Measurements from ENCODE around the gene IGF1R. TPM values are rescaled to one million over a fixed set of nuclear protein-coding genes. Genes with fewer than 3 reads are reported as not detected.

Gene IGF1R
- total and polyA plus RNA-seq, 4 donors, result 17.6 to 34.8 (median 21.0) TPM

DNA sequence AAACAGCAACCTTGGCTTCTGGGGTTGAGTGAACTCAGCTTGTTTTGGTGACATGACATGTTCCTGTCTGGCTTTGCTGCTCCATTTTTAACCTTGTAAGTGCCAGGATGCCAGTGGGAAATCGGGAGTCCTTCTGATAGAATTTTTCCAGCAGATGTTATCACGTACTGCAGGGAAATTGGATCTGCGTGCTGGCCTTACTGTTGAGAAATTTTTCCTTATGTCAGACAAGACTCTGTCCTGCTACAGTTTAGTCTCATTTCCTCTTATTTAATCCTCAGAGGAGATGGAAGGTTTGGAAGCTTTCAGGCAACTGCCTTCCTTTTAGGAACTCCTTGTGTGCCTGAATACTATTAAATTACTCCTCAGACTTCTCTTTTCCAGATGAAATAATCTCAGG, 278.7 kb downstream of the IGF1R start:
- H3K9me3 ChIP-seq (ENCODE audit: control insufficient read depth, insufficient read depth, low read length), result no peaks in the 10 kb centered on the region
- H3K4me1 ChIP-seq (ENCODE audit: control insufficient read depth, insufficient read depth, low read length), result peaks cover 17% of the 10 kb centered on the region
- 71% methylated on average over 1 of the region's 3 CpGs for WGBS (ENCODE audit: insufficient coverage)
- H3K27me3 ChIP-seq (ENCODE audit: control insufficient read depth, insufficient read depth, low read length), result no peaks in the 10 kb centered on the region
- H3K4me3 ChIP-seq (ENCODE audit: low read depth, low read length), result no peak overlapping the region
- no peak overlapping the region for H3K27ac ChIP-seq (ENCODE audit: low read depth, low read length)
- peaks cover 30% of the 10 kb centered on the region for H3K36me3 ChIP-seq (ENCODE audit: control insufficient read depth, insufficient read depth, low read length)
- no peak for DNase-seq (ENCODE audit: low read depth in 4 of 6, low spot score in 6 of 6)

DNA sequence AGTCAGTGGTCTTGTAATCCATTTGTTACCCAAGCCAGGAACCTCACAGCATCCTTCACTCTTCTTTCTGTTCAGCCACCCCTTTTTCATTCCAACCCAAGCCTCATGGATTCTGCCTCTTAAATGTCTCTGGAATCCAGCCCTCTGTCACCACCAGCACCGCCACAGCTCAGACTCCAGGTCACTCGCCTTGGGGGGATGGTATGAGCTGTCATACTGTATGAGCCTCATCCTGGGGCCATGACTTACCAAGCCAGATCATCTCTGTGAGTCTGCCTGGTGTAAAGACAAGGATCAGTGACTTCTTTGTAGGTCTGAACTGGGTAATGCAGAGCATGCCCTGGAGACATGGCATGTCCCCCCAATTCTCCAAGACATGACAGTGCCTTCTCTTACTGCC, 279.7 kb downstream of the IGF1R start:
- WGBS (ENCODE audit: insufficient coverage), result no CpG with 5 or more reads among the region's 2 CpGs
- H3K36me3 ChIP-seq (ENCODE audit: control insufficient read depth, insufficient read depth, low read length), result peaks cover 23% of the 10 kb centered on the region
- no peak for DNase-seq (ENCODE audit: low read depth in 4 of 6, low spot score in 6 of 6)

DNA sequence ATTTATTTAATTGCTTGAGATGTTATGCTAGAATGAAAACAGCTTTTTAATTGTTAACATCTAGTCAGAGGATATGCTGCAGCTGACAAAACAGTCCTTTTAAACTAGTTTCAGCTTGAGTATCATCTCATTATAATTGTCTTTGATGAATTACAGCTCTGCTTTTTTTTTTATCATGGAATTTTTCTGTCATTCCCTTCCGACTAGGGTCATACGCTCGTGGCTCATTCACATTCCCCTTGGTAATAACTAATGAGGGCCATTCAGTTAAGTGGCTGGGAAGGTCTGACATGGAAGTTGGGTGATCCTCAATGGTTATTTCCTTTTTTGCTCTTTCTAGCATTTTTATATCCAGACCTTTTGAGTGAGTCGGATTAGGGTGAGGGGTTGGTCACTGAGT, 282.2 kb downstream of the IGF1R start:
- DNase-seq (ENCODE audit: low read depth in 4 of 6, low spot score in 6 of 6), result no peak
- H3K36me3 ChIP-seq (ENCODE audit: control insufficient read depth, insufficient read depth, low read length), result peaks cover 17% of the 10 kb centered on the region
- no peak overlapping the region for H3K4me3 ChIP-seq (ENCODE audit: low read depth, low read length)
- H3K4me1 ChIP-seq (ENCODE audit: control insufficient read depth, insufficient read depth, low read length), result no peaks in the 10 kb centered on the region
- no peaks in the 10 kb centered on the region for H3K9me3 ChIP-seq (ENCODE audit: control insufficient read depth, insufficient read depth, low read length)
- H3K27me3 ChIP-seq (ENCODE audit: control insufficient read depth, insufficient read depth, low read length), result no peaks in the 10 kb centered on the region
- WGBS (ENCODE audit: insufficient coverage), result no CpG with 5 or more reads among the region's 4 CpGs
- H3K27ac ChIP-seq (ENCODE audit: low read depth, low read length), result no peak overlapping the region

More for the DNA sequence above, 279.7 kb downstream of the IGF1R start:
- H3K27ac ChIP-seq (ENCODE audit: low read depth, low read length), result no peak overlapping the region
- H3K27me3 ChIP-seq (ENCODE audit: control insufficient read depth, insufficient read depth, low read length), result no peaks in the 10 kb centered on the region
- no peaks in the 10 kb centered on the region for H3K9me3 ChIP-seq (ENCODE audit: control insufficient read depth, insufficient read depth, low read length)
- H3K4me1 ChIP-seq (ENCODE audit: control insufficient read depth, insufficient read depth, low read length), result peaks cover 8% of the 10 kb centered on the region
- no peak overlapping the region for H3K4me3 ChIP-seq (ENCODE audit: low read depth, low read length)

DNA sequence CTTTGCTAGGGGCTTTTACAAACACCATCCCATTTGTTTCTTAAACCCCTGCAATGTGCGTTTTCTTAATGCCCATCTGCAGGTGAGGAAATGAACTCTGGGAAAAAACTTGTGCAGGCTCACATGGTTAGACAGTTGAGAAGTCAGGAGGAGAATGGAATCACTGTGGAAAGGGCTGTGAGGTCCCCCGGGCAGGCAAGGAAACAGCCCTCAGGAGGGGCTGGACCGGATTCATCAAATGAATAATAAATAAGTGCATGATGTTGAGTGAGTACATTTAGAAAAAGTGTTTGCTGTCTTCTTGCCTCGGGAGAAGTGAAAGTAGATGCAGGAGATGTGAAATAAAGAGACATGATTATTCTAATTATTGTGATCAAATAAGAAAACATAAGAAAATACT, 282.7 kb downstream of the IGF1R start:
- DNase-seq (ENCODE audit: low read depth in 4 of 6, low spot score in 6 of 6), result no peak
- H3K9me3 ChIP-seq (ENCODE audit: control insufficient read depth, insufficient read depth, low read length), result no peaks in the 10 kb centered on the region
- WGBS (ENCODE audit: insufficient coverage), result 72% methylated on average over 3 of the region's 4 CpGs
- H3K27me3 ChIP-seq (ENCODE audit: control insufficient read depth, insufficient read depth, low read length), result no peaks in the 10 kb centered on the region
- H3K27ac ChIP-seq (ENCODE audit: low read depth, low read length), result no peak overlapping the region
- no peaks in the 10 kb centered on the region for H3K4me1 ChIP-seq (ENCODE audit: control insufficient read depth, insufficient read depth, low read length)
- peaks cover 18% of the 10 kb centered on the region for H3K36me3 ChIP-seq (ENCODE audit: control insufficient read depth, insufficient read depth, low read length)
- H3K4me3 ChIP-seq (ENCODE audit: low read depth, low read length), result no peak overlapping the region

DNA sequence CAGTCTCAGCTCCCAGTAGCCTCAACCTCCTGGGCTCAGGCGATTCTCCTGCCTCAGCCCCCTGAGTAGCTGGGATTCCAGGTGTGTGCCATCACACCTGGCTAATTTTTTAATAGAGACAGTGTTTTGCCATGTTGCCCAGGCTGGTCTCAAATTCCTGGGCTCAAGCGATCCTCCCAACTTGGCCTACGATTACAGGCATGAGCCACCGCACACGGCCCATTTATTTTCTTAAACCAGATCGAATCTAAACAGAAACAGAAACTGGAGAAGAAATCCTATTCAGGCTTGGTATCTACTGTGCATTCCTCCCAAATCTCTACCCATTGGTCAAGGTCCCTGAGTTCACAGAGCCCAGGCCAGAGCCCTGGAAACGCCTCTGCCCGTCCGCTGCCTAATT, 285.1 kb downstream of the IGF1R start:
- 95% methylated on average over 9 of the region's 9 CpGs for WGBS (ENCODE audit: insufficient coverage)
- Histone ChIP-seq H3K9me3 (ENCODE audit: control insufficient read depth, insufficient read depth, low read length) (no peaks in the 10 kb centered on the region), H3K27me3 (ENCODE audit: control insufficient read depth, insufficient read depth, low read length) (no peaks in the 10 kb centered on the region), H3K27ac (ENCODE audit: low read depth, low read length) (no peak overlapping the region), H3K36me3 (ENCODE audit: control insufficient read depth, insufficient read depth, low read length) (peaks cover 19% of the 10 kb centered on the region), H3K4me1 (ENCODE audit: control insufficient read depth, insufficient read depth, low read length) (no peaks in the 10 kb centered on the region), H3K4me3 (ENCODE audit: low read depth, low read length) (no peak overlapping the region)
- DNase-seq (ENCODE audit: low read depth in 4 of 6, low spot score in 6 of 6), result no peak

DNA sequence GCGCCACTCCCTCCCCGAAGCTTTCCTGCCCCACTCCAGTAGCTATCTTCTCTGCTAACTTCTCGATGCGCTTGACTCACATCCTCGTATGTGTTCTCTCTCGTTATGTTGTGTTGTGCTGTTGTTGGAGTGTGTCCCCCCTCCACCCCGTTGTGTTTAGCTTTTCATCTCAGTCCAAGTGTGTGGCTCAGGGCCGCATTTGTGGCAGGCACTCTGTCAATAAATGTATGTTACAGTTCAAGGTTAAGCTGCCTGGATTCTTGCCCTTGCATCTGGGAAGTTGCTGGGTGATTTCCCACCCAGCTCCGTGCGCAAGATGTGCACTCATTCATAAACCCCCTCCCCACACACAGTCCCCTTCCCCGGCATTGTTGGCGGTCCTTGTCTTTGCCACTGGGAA, 287.4 kb downstream of the IGF1R start:
- DNase-seq (ENCODE audit: low read depth in 4 of 6, low spot score in 6 of 6), result no peak
- H3K27ac ChIP-seq (ENCODE audit: low read depth, low read length), result no peak overlapping the region
- H3K4me1 ChIP-seq (ENCODE audit: control insufficient read depth, insufficient read depth, low read length), result no peaks in the 10 kb centered on the region
- H3K4me3 ChIP-seq (ENCODE audit: low read depth, low read length), result no peak overlapping the region
- H3K9me3 ChIP-seq (ENCODE audit: control insufficient read depth, insufficient read depth, low read length), result no peaks in the 10 kb centered on the region
- WGBS (ENCODE audit: insufficient coverage), result 37% methylated on average over 8 of the region's 12 CpGs
- no peaks in the 10 kb centered on the region for H3K27me3 ChIP-seq (ENCODE audit: control insufficient read depth, insufficient read depth, low read length)
- H3K36me3 ChIP-seq (ENCODE audit: control insufficient read depth, insufficient read depth, low read length), result peaks cover 29% of the 10 kb centered on the region

DNA sequence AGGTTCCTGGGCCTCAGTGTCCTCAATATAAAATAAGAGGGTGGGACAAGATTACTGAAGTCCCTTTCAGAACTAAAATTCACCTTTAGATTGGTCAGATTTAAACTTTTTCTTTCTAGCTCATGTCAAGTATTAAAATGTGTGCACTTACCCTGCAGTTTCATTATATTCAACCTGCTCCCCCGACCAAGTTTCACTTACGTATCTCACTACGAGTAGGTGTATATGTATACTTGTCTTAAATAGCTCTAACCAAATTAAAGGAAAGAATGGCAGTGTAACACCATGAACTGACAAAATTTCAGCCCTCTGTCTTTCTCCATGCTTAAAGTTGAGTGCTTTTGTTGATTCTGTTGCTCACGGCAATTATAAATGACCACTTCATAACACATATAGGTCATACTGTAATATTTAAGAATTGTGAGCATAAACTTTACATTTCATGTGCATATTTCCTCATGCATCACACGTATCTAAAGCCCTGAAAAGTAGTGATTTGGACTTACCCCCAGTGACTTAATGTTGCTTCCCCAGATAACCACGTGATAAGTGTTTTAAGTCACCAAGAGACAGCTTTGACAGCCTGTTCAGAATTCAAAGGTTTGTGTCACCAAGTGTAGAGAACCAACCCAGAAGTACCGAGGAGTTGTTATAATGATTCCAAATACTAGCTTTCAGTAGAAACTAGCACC, 289.2 kb downstream of the IGF1R start:
- Histone ChIP-seq H3K36me3 (ENCODE audit: control insufficient read depth, insufficient read depth, low read length) (peaks cover 34% of the 10 kb centered on the region), H3K9me3 (ENCODE audit: control insufficient read depth, insufficient read depth, low read length) (no peaks in the 10 kb centered on the region), H3K4me3 (ENCODE audit: low read depth, low read length) (no peak overlapping the region), H3K27ac (ENCODE audit: low read depth, low read length) (no peak overlapping the region), H3K4me1 (ENCODE audit: control insufficient read depth, insufficient read depth, low read length) (no peaks in the 10 kb centered on the region), H3K27me3 (ENCODE audit: control insufficient read depth, insufficient read depth, low read length) (no peaks in the 10 kb centered on the region)
- no peak for DNase-seq (ENCODE audit: low read depth in 4 of 6, low spot score in 6 of 6)
- WGBS (ENCODE audit: insufficient coverage), result 93% methylated on average over 2 of the region's 7 CpGs

DNA sequence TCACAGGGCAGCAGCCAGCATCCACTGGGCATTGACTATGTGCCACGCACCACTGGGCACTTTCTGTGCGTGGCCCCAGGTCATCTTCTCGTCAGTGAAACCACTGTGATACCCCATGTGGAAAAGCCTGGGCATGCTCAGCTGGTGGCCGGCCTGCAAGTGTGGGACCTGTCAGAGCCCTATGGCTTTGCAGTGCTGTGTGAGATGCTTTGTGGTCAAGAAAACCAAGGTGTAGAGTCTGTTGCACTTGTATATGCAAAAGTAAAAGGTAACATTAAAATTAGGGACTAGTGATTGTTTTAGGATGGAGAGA, 289.7 kb downstream of the IGF1R start:
- H3K27ac ChIP-seq (ENCODE audit: low read depth, low read length), result no peak overlapping the region
- H3K36me3 ChIP-seq (ENCODE audit: control insufficient read depth, insufficient read depth, low read length), result peaks cover 36% of the 10 kb centered on the region
- H3K27me3 ChIP-seq (ENCODE audit: control insufficient read depth, insufficient read depth, low read length), result no peaks in the 10 kb centered on the region
- WGBS (ENCODE audit: insufficient coverage), result 81% methylated on average over 4 of the region's 4 CpGs
- H3K4me3 ChIP-seq (ENCODE audit: low read depth, low read length), result no peak overlapping the region
- no peaks in the 10 kb centered on the region for H3K9me3 ChIP-seq (ENCODE audit: control insufficient read depth, insufficient read depth, low read length)
- no peak for DNase-seq (ENCODE audit: low read depth in 4 of 6, low spot score in 6 of 6)
- peaks cover 5% of the 10 kb centered on the region for H3K4me1 ChIP-seq (ENCODE audit: control insufficient read depth, insufficient read depth, low read length)

DNA sequence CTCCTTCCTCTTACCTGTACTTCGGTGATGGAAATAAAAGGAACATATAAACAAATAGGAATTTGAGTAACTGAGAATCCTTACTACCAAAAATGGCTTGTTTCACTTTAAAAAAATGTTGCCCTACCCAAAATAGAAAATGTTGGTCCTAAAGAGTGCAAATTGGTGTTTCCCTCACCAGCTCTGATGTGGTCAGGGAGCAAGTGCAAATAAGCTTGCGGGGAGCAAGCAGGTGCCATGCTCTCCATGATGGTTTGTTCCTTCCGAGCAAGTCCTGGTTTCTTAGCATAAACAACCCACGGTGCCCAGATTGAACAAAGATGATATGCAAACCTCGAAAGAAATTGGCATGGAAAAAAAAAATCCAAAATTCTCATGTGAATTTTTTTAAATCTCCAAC, 290.5 kb downstream of the IGF1R start:
- Histone ChIP-seq H3K4me3 (ENCODE audit: low read depth, low read length) (no peak overlapping the region), H3K27ac (ENCODE audit: low read depth, low read length) (no peak overlapping the region), H3K9me3 (ENCODE audit: control insufficient read depth, insufficient read depth, low read length) (no peaks in the 10 kb centered on the region), H3K4me1 (ENCODE audit: control insufficient read depth, insufficient read depth, low read length) (peaks cover 9% of the 10 kb centered on the region), H3K36me3 (ENCODE audit: control insufficient read depth, insufficient read depth, low read length) (peaks cover 32% of the 10 kb centered on the region), H3K27me3 (ENCODE audit: control insufficient read depth, insufficient read depth, low read length) (no peaks in the 10 kb centered on the region)
- 100% methylated on average over 2 of the region's 5 CpGs for WGBS (ENCODE audit: insufficient coverage)
- DNase-seq (ENCODE audit: low read depth in 4 of 6, low spot score in 6 of 6), result no peak

DNA sequence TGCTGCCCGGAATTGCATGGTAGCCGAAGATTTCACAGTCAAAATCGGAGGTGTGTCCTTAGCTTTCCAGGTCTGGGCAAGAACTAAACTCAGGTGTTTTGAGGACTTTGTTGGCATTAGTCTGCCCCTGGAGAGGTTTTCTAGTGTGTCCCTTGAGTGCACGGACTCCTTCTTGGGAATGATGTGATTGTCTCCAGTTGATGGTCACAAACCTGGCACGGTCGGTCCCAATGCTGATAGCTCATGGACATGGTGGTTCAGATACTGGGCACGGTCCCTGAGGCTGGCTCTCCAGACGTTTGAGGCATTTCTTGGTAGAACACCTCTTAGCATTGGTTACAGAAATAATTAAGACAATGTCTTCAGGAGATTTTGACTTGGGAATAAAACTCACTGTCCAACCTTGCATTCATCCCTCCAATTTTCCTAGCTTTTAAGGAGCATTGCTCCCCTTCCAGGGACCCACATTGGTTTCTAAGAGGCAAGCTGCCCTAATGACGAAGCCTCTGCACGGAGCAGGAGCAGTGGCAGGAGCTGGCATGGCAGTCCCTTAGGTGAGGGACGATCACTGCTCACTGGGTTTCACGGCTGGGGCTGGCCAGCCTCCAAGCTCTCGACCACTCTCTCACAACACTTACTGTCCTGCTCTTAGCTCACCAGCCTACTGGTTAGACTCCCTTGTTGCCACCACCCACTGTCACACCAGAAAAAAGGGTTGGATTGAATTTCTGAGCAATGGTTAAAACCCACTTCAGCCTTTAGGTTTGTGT, 291.2 kb downstream of the IGF1R start:
- 92% methylated on average over 10 of the region's 13 CpGs for WGBS (ENCODE audit: insufficient coverage)
- Histone ChIP-seq H3K27ac (ENCODE audit: low read depth, low read length) (no peak overlapping the region), H3K36me3 (ENCODE audit: control insufficient read depth, insufficient read depth, low read length) (peaks cover 32% of the 10 kb centered on the region)

More for the DNA sequence above, 291.2 kb downstream of the IGF1R start:
- H3K27me3 ChIP-seq (ENCODE audit: control insufficient read depth, insufficient read depth, low read length), result no peaks in the 10 kb centered on the region
- H3K4me3 ChIP-seq (ENCODE audit: low read depth, low read length), result no peak overlapping the region
- H3K4me1 ChIP-seq (ENCODE audit: control insufficient read depth, insufficient read depth, low read length), result peaks cover 9% of the 10 kb centered on the region
- no peaks in the 10 kb centered on the region for H3K9me3 ChIP-seq (ENCODE audit: control insufficient read depth, insufficient read depth, low read length)
- no peak for DNase-seq (ENCODE audit: low read depth in 4 of 6, low spot score in 6 of 6)
